Lung (tissue), 12 donors: Measurements from ENCODE around the gene ARHGAP18. TPM values are rescaled to one million over a fixed set of nuclear protein-coding genes. Genes with fewer than 3 reads are reported as not detected.

Experiments
- ATAC-seq: fragments of 200-7000 bp; cut with Tn5 transposase; one replicate; pipeline ENCODE4 v1.9.1; 2020; ENCODE audit warnings: moderate number of reproducible peaks; ENCODE audit not compliant: insufficient read depth, low FRiP score
- DNase-seq, 3 donors: peaks; one replicate each; pipeline ENCODE4 v3.0.0-alpha.2; 2013 to 2017
- H3K27ac ChIP-seq, 2 donors: one replicate each; pipeline ENCODE4 v1.5.1; 2013; ENCODE audit warnings: mild to moderate bottlenecking in 2 of 2, moderate library complexity in 2 of 2, control low read depth in 1 of 2, inconsistent platforms in 1 of 2, low read depth in 1 of 2, low read length in 1 of 2
- H3K27me3 ChIP-seq, 3 donors: one replicate each; pipeline ENCODE4 v1.5.1; 2013; ENCODE audit warnings: low read length in 2 of 3; ENCODE audit not compliant: control insufficient read depth in 3 of 3, insufficient read depth in 3 of 3
- H3K36me3 ChIP-seq, 4 donors: one replicate each; pipeline ENCODE4 v1.5.1; 2013; ENCODE audit warnings: low read length in 4 of 4, mild to moderate bottlenecking in 1 of 4, moderate library complexity in 1 of 4; ENCODE audit not compliant: control insufficient read depth in 4 of 4, insufficient read depth in 4 of 4
- H3K4me1 ChIP-seq, 5 donors: one replicate each; pipeline ENCODE4 v1.5.1; 2013; ENCODE audit warnings: low read length in 5 of 5, mild to moderate bottlenecking in 2 of 5, moderate library complexity in 1 of 5; ENCODE audit not compliant: control insufficient read depth in 5 of 5, insufficient read depth in 5 of 5
- H3K4me3 ChIP-seq: one replicate; pipeline ENCODE4 v1.5.1; 2013; ENCODE audit warnings: mild to moderate bottlenecking, control low read depth, moderate library complexity
- H3K9ac ChIP-seq, 2 donors: one replicate each; pipeline ENCODE4 v1.5.1; 2013; ENCODE audit warnings: low read length in 2 of 2, control low read depth in 1 of 2; ENCODE audit not compliant: insufficient read depth in 1 of 2
- H3K9me3 ChIP-seq, 4 donors: one replicate each; pipeline ENCODE4 v1.5.1; 2013; ENCODE audit warnings: low read length in 3 of 4, mild to moderate bottlenecking in 1 of 4, moderate library complexity in 1 of 4; ENCODE audit not compliant: control insufficient read depth in 4 of 4, insufficient read depth in 3 of 4
- WGBS, 2 donors: extraction: QIAGEN DNeasy Blood & Tissue Kit; methylation state at CpG; one replicate each; pipeline ENCODE4 v1.1.7; 2013; 5-methylcytosine and 5-hydroxymethylcytosine counted together
- polyA plus RNA-seq, 2 donors: library from polyadenylated mRNA; stranded (reverse); fragments of 200-250 nt; gene quantifications; one replicate each; pipeline ENCODE4 v1.2.1, GENCODE V29; 2013
- total RNA-seq, 2 donors: library from RNA; depleted of rRNA in 1 of 2; stranded (reverse); fragments of >200 nt in 1 of 2; gene quantifications; one replicate each; pipeline ENCODE4 v1.2.1, GENCODE V29; 2014 to 2021
- TF ChIP-seq, protein P1 (sequence below): IDR thresholded peaks from 2 replicates; pipeline ENCODE4 v1.5.1; 2012; ENCODE audit warnings: mild to moderate bottlenecking; ENCODE audit errors: control extremely low read depth, extremely low read depth
- donor health status: control.
- donor health status: control.
- donor health status: Bipolar disorder and iron deficiency.
- donor health status: healthy.
- donor health status: DM: yes; HTN: yes; CAD: no.

ARHGAP18 gene
- total and polyA plus RNA-seq, 4 donors: 16.4 to 70.7 (median 33.0) TPM

GRCh38 chr6:129671442-129672340, 38.3 kb downstream of the ARHGAP18 start:
- Histone ChIP-seq H3K9ac (no peak overlapping the region), H3K4me1 (peaks cover 0 to 8% (median 3%) of the 10 kb centered on the region in 5 donors), H3K27me3 (no peaks in the 10 kb centered on the region), H3K4me3 (no peak overlapping the region), H3K9me3 (no peaks in the 10 kb centered on the region), H3K27ac (peak overlapping the region; percentile 42 to 89), H3K36me3 (no peaks in the 10 kb centered on the region)
- TF ChIP-seq, protein P1, sequence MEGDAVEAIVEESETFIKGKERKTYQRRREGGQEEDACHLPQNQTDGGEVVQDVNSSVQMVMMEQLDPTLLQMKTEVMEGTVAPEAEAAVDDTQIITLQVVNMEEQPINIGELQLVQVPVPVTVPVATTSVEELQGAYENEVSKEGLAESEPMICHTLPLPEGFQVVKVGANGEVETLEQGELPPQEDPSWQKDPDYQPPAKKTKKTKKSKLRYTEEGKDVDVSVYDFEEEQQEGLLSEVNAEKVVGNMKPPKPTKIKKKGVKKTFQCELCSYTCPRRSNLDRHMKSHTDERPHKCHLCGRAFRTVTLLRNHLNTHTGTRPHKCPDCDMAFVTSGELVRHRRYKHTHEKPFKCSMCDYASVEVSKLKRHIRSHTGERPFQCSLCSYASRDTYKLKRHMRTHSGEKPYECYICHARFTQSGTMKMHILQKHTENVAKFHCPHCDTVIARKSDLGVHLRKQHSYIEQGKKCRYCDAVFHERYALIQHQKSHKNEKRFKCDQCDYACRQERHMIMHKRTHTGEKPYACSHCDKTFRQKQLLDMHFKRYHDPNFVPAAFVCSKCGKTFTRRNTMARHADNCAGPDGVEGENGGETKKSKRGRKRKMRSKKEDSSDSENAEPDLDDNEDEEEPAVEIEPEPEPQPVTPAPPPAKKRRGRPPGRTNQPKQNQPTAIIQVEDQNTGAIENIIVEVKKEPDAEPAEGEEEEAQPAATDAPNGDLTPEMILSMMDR: no peak
- DNase-seq (no peak), ATAC-seq (peak; percentile 36)
- 45 to 62% methylated on average over 10 of the region's 10 CpGs for WGBS, 2 donors

DNA sequence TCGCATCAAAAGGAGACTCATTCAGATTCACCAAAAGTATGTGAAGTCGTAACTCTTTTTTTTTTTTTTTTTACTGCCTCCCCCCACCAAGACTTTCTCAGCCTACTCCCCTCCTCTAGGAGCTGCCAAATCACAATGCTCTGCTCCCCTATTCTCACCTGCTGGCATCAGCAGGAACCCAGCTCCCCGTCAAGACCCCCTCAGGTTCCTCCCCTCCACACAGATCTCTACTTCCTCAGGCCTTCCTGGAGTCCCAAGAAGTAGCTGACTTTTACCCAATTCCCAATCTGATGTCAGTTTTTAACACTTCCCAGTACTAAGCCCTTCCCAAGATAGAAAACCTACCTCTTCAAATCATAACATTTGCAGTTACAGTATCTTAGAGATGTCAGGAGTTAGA, 39.3 kb downstream of the ARHGAP18 start:
- H3K4me1 ChIP-seq: peaks cover 0 to 10% (median 3%) of the 10 kb centered on the region in 5 donors
- no peaks in the 10 kb centered on the region for H3K9me3 ChIP-seq
- no peak overlapping the region for H3K27ac ChIP-seq
- no peak overlapping the region for H3K9ac ChIP-seq
- H3K27me3 ChIP-seq: no peaks in the 10 kb centered on the region
- H3K4me3 ChIP-seq: no peak overlapping the region
- 77 to 82% methylated on average over 3 of the region's 3 CpGs for WGBS, 2 donors
- no peaks in the 10 kb centered on the region for H3K36me3 ChIP-seq
- DNase-seq (no peak), ATAC-seq (no peak)
- TF ChIP-seq, protein P1: no peak

DNA sequence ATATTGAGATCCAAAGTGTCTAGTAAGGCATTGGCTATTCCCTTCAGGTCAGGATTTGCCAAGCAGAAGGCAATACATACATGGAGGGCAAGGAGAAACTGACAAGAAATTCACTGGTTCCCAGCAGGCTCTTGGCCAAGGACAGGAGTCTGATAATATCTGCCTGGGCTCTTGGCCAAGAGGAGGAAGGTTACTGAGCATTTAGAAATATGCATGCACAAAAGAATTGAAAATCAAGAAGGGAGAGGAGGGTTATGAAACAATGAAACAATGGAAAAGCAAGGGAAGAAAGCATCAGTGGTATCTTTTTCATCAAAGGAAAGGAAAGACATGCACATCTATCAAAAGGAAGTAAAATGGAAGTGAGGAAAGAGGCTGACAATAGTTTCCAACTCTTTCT, 42.4 kb downstream of the ARHGAP18 start:
- TF ChIP-seq, protein P1: no peak
- Histone ChIP-seq H3K27me3 (no peaks in the 10 kb centered on the region), H3K36me3 (no peaks in the 10 kb centered on the region), H3K4me3 (no peak overlapping the region), H3K9me3 (no peaks in the 10 kb centered on the region), H3K27ac (no peak overlapping the region), H3K9ac (no peak overlapping the region), H3K4me1 (peaks cover 0 to 12% (median 0%) of the 10 kb centered on the region in 5 donors)
- no peak for DNase-seq
- ATAC-seq: no peak
